IPS-15b (cell line): ENCODE data around the gene DCBLD1.

Source experiments
- H3K27me3 ChIP-seq: one replicate; pipeline ENCODE4 v1.6.1; 2013; ENCODE audit warnings: low read length; ENCODE audit not compliant: control insufficient read depth, insufficient read depth
- H3K36me3 ChIP-seq: one replicate; pipeline ENCODE4 v1.6.1; 2013; ENCODE audit warnings: low read length; ENCODE audit not compliant: control insufficient read depth, insufficient read depth
- H3K4me1 ChIP-seq: one replicate; pipeline ENCODE4 v1.6.1; 2013; ENCODE audit warnings: mild to moderate bottlenecking, low read length; ENCODE audit not compliant: control insufficient read depth, insufficient read depth
- H3K4me3 ChIP-seq: one replicate; pipeline ENCODE4 v1.5.1; 2013; ENCODE audit warnings: low read depth, low read length
- H3K9ac ChIP-seq: one replicate; pipeline ENCODE4 v1.6.1; 2013; ENCODE audit warnings: low read depth, mild to moderate bottlenecking, low read length
- H3K9me3 ChIP-seq: one replicate; pipeline ENCODE4 v1.6.1; 2013; ENCODE audit warnings: mild to moderate bottlenecking, low read length; ENCODE audit not compliant: control insufficient read depth, insufficient read depth

Gene DCBLD1

DNA sequence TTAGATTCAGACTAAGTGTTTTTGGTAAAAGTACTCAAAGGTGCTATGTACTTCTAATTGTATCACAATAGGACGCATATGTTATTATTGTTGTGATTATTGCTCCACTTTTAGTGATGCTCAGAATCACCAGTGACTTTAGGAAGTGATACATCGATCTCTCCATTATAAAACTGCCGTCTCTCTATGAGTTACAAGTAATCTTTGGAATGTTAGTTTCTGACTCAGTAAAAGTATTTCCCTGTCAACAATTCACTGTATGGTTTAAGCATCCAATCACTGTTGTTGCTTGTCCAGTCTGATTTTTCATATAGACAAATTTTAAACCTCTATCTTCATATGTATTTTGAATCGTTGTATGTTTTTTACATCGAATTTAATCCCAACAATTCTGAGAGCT lies 9.4 kb downstream of the DCBLD1 start:
- H3K4me3 ChIP-seq: no peak overlapping the region
- H3K4me1 ChIP-seq: no peaks in the 10 kb centered on the region
- H3K36me3 ChIP-seq: no peaks in the 10 kb centered on the region
- no peak overlapping the region for H3K9ac ChIP-seq
- H3K27me3 ChIP-seq: no peaks in the 10 kb centered on the region
- H3K9me3 ChIP-seq: no peaks in the 10 kb centered on the region

DNA sequence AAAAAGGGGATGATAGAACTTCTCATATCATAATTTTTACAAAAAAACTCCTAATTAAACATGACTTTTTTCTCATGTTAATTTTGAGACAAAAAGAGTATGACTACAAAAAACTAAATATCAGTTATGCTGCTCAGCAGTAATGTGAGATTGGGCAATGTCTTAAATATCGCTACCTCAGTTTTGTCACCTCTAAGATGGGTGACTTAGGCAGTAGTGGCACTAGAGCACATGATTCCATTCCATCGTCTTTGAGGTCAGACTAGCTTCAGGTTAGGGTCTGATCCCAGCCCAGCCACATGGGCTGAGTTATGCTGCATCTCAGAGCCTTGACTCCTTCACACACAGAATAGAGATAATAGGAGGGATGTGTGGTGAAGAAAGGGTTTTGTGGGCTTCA lies 11.0 kb downstream of the DCBLD1 start:
- no peak overlapping the region for H3K9ac ChIP-seq
- H3K4me1 ChIP-seq: no peaks in the 10 kb centered on the region
- H3K27me3 ChIP-seq: no peaks in the 10 kb centered on the region
- no peaks in the 10 kb centered on the region for H3K9me3 ChIP-seq
- H3K4me3 ChIP-seq: no peak overlapping the region
- no peaks in the 10 kb centered on the region for H3K36me3 ChIP-seq

DNA sequence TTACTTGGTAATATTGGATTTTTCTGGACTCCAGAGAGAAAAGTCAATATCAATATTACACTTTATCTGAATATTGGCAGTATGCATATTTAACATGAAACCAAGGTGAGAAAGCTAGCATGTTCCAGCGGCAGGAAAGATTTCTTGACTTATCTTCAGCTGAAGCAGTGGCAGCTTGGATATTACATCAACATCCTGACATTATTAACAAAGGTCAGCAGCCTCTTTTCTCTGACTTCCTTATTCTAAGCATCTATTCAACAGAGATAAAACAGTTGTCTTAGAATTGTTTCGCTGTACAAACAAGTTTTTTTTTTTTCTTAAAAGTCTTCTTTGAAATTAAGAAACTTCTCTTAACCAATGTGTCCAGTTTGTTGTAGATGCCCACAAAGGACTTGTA lies 11.8 kb downstream of the DCBLD1 start:
- H3K4me3 ChIP-seq: no peak overlapping the region
- H3K27me3 ChIP-seq: no peaks in the 10 kb centered on the region
- no peaks in the 10 kb centered on the region for H3K9me3 ChIP-seq
- H3K36me3 ChIP-seq: no peaks in the 10 kb centered on the region
- no peaks in the 10 kb centered on the region for H3K4me1 ChIP-seq
- no peak overlapping the region for H3K9ac ChIP-seq

DNA sequence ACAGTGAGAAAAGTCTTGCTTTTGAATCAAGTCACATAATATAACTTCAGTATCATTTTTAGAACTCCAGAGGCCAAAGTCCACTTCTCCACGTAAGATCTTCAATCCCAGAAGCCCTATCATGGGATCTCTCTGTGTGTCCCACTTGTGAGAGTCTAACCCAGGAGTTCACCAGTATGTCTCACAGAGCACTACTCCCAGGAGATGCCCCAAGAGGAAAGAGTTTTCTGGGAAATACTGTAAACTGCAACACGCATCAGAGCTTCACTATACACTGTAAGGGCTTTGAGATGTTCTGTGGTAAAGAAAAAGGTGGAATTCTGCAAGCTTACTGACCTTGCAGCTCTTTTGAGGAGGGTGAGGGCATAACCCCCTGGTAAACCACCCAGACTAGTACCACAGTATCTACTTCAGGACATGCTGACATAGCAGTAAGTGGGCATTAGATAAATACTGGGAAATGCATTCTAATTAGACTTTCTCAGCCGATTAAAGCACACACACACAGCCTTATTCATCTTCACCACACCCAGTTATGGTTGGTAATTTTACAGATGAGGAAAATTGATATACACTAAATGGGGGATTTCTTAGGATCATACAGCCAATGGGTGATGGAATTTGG lies 12.3 kb downstream of the DCBLD1 start:
- no peaks in the 10 kb centered on the region for H3K36me3 ChIP-seq
- no peak overlapping the region for H3K4me3 ChIP-seq
- no peaks in the 10 kb centered on the region for H3K27me3 ChIP-seq
- H3K4me1 ChIP-seq: no peaks in the 10 kb centered on the region
- H3K9ac ChIP-seq: no peak overlapping the region
- H3K9me3 ChIP-seq: no peaks in the 10 kb centered on the region

DNA sequence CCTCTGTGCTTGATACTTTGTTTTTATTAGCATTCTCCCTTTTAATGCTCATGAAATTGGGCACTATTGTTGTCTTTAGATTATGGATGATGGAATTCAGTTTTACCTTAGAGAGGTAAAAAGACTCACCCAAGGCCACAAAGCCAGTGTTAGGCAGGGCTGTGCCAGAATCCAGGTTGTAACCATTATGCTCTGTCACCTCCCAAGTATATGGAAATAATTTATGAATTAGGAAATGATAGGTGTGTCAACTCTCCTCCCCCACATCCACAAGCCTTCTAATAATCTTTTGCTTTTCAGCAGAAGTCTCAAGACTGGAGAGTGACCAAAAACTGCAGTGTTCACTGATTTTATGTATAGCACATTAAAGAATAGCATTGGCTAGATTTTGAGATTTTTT lies 13.0 kb downstream of the DCBLD1 start:
- Histone ChIP-seq H3K4me3 (no peak overlapping the region), H3K9me3 (no peaks in the 10 kb centered on the region), H3K36me3 (no peaks in the 10 kb centered on the region), H3K27me3 (no peaks in the 10 kb centered on the region), H3K9ac (no peak overlapping the region), H3K4me1 (no peaks in the 10 kb centered on the region)

DNA sequence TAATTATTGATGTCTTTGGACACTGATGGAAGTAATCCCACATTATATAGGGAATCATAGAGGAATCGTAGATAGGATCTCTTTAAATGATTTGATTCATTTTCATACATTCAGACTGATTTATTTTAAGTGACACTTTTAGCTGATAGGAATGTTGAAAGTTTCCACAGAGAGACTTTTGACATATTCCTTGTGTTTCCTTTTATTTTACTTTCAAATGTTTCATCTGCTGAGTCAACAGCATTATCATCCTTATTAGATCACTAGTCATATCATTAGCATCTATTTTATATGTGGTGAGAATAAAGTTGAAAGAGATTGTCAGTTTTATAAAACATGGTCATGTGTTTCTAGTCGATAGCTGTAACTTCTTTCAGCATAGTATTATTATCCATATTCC lies 13.4 kb downstream of the DCBLD1 start:
- H3K27me3 ChIP-seq: no peaks in the 10 kb centered on the region
- no peak overlapping the region for H3K4me3 ChIP-seq
- no peaks in the 10 kb centered on the region for H3K9me3 ChIP-seq

DNA sequence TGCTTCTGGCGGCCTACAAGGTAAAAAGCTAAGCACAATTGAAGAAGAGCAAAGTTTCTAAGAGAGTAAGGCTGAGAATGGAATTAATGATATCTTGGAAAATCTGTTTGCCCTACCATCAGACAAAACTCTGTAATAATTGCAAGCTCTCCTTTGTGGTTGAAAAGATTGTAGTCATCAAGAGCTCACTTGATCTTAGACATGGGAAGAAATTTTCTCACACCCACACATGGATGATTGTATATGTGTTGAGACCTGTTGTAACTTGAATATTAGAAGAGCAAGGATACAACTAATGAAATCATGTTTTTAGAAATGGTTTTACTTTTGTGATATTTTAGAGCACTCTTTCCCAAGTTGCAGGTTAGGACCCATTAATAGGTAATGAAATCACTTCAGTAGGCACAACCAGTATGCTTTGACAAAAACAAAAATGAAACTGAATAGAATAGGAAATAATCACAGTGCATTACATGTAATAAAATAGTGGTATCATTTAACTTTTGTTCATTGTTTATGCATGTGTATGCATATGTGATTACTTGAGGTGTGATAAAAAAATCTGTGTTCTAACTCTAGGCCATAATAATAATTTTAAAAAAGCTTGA lies 14.0 kb downstream of the DCBLD1 start:
- Histone ChIP-seq H3K36me3 (no peaks in the 10 kb centered on the region), H3K9me3 (no peaks in the 10 kb centered on the region), H3K9ac (no peak overlapping the region), H3K4me1 (no peaks in the 10 kb centered on the region), H3K27me3 (no peaks in the 10 kb centered on the region), H3K4me3 (no peak overlapping the region)

More for the DNA sequence above, 13.4 kb downstream of the DCBLD1 start:
- Histone ChIP-seq H3K9ac (no peak overlapping the region), H3K4me1 (no peaks in the 10 kb centered on the region), H3K36me3 (no peaks in the 10 kb centered on the region)

DNA sequence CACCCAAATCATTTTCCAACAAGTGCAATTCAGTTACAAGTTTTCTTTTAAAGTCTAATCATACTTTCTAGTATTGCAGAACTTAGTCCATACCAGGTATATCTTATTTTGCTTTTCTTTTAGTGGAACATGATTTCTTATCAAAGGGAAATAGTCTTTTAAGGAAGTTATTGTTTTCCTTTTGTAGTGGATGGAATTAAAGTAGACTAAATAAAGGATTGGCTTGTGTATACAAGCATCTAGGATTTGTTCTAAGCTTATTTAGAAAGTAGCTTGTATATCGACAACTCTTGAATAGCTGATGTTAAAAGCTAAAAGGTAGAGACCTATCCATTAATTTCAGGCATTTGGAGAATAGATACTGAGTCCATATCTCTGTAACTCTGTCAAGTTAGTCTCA lies 14.8 kb downstream of the DCBLD1 start:
- no peak overlapping the region for H3K9ac ChIP-seq
- H3K4me3 ChIP-seq: no peak overlapping the region
- no peaks in the 10 kb centered on the region for H3K4me1 ChIP-seq

DNA sequence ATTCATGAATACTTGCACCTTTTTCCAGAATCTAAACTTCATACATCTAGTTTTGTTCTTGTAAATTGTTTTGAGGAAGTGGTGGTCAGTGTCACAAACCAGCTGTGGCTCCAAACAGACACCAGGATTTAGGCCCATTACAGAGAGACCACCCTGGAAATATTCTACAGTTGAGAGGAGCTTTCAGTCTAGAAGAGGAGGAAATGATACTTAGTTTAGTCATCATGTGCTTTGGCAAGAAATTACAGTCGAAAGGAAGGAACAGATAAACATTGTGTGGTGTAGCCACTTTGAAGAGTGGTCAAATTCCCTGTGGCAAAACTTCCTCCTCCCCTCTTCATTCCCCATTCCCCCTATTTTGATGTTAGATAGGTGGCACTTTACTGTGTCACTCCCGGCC lies 15.7 kb downstream of the DCBLD1 start:
- Histone ChIP-seq H3K9me3 (no peaks in the 10 kb centered on the region), H3K9ac (no peak overlapping the region), H3K36me3 (no peaks in the 10 kb centered on the region), H3K4me1 (no peaks in the 10 kb centered on the region), H3K27me3 (no peaks in the 10 kb centered on the region), H3K4me3 (no peak overlapping the region)

More for the DNA sequence above, 14.8 kb downstream of the DCBLD1 start:
- Histone ChIP-seq H3K27me3 (no peaks in the 10 kb centered on the region), H3K9me3 (no peaks in the 10 kb centered on the region), H3K36me3 (no peaks in the 10 kb centered on the region)

DNA sequence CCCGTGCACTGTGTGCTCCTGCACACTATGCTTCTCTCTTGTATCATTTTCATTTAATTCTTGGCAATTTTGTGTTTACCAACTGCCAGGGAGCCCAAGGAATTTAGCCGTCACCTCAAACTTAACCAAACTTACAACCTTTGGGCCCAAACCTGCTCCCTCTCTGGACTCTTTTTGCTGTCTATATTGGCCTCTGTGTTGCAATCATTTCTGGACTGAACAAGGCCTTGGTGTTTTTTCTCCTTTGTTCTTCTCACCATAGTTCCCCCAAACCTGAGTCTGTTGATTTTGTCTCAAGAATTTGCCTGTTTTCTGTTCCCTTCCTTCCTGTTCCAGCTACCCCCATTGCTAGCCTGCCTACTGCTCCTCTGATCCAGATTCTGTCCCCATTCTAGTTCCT lies 19.2 kb downstream of the DCBLD1 start:
- no peaks in the 10 kb centered on the region for H3K27me3 ChIP-seq
- H3K4me3 ChIP-seq: no peak overlapping the region
- H3K9me3 ChIP-seq: no peaks in the 10 kb centered on the region
- H3K9ac ChIP-seq: no peak overlapping the region
- no peaks in the 10 kb centered on the region for H3K36me3 ChIP-seq
- no peaks in the 10 kb centered on the region for H3K4me1 ChIP-seq

DNA sequence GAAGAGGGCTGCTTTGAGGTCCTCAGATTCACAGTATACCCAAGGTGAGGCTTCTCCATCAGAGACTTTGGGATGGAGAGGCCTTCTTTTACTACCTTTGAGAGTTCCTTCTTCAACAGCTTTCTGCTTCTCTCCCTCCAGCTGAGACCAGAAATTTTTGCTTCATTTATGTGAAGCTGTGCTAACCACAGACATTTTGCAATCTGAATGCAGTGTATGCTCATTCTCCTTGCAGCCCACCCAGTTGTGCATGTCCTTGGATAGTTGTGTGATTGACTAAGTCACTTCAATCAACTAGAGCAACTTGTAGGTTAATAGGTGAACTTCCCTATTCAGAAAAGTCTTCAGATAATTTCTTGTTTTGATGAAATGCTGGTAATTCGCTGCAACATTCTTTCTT lies 20.1 kb downstream of the DCBLD1 start:
- Histone ChIP-seq H3K36me3 (no peaks in the 10 kb centered on the region), H3K4me1 (no peaks in the 10 kb centered on the region)

DNA sequence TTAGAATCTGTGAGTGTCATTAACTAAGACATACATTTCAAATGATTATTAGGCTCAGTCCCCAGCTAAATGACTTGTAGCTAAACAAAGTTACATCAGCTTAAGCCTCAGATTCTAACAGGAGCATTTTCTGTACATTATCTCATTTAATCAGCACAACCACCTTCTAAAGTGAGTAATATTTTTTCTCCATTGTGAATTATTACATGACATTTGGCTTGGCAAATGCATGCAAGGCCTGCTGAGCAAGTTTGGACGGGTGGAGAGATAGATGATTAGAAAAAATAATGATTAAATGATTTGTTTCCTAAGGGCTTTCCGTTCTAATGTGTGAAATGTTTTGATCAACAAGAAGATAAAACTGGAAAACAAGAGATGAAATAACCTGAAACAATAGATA lies 20.7 kb downstream of the DCBLD1 start:
- H3K36me3 ChIP-seq: no peaks in the 10 kb centered on the region
- no peaks in the 10 kb centered on the region for H3K4me1 ChIP-seq
- no peak overlapping the region for H3K4me3 ChIP-seq
- no peaks in the 10 kb centered on the region for H3K9me3 ChIP-seq
- no peak overlapping the region for H3K9ac ChIP-seq
- H3K27me3 ChIP-seq: no peaks in the 10 kb centered on the region

More for the DNA sequence above, 20.1 kb downstream of the DCBLD1 start:
- H3K9ac ChIP-seq: no peak overlapping the region
- H3K4me3 ChIP-seq: no peak overlapping the region
- H3K27me3 ChIP-seq: no peaks in the 10 kb centered on the region
- no peaks in the 10 kb centered on the region for H3K9me3 ChIP-seq
